ENCODE measurements around the gene GPT2. TPM values are rescaled to one million over a fixed set of nuclear protein-coding genes. Genes with fewer than 3 reads are reported as not detected.

Gene GPT2
- total RNA-seq, 1 donor from 2014 or later: 22.3 TPM

GRCh38 chr16:46908540-46909372, 24.6 kb downstream of the GPT2 start:
- Mint-ChIP-seq H3K4me3 (no peak overlapping the region), H3K36me3 (ENCODE audit: low read depth) (peaks cover 5% of the 10 kb centered on the region), H3K27ac (peak overlapping the region; percentile 34), H3K9me3 (no peaks in the 10 kb centered on the region), H3K27me3 (ENCODE audit: insufficient read depth) (no peaks in the 10 kb centered on the region), H3K4me1 (ENCODE audit: low read depth) (peaks cover 16% of the 10 kb centered on the region)
- intact Hi-C loops (cut with micrococcal nuclease): loop anchor here (1.0 to 2.0 kb wide), 4 partner anchors 54 to 235 kb away; partner anchors contain the start of genes C16orf87, ORC6 and VPS35
- peak; percentile 37 for DNase-seq (ENCODE audit: low spot score)

GRCh38 chr16:46911038-46911437, 26.9 kb downstream of the GPT2 start:
- Mint-ChIP-seq H3K4me3 (no peak overlapping the region), H3K4me1 (ENCODE audit: low read depth) (peaks cover 16% of the 10 kb centered on the region), H3K27me3 (ENCODE audit: insufficient read depth) (no peaks in the 10 kb centered on the region), H3K27ac (peak overlapping the region; percentile 72), H3K36me3 (ENCODE audit: low read depth) (peaks cover 10% of the 10 kb centered on the region), H3K9me3 (no peaks in the 10 kb centered on the region)
- intact Hi-C loops (cut with micrococcal nuclease): loop anchor here (1.0 kb wide), 1 partner anchor 27 kb away; the partner anchor contains the start of gene GPT2
- DNase-seq (ENCODE audit: low spot score): no peak

DNA sequence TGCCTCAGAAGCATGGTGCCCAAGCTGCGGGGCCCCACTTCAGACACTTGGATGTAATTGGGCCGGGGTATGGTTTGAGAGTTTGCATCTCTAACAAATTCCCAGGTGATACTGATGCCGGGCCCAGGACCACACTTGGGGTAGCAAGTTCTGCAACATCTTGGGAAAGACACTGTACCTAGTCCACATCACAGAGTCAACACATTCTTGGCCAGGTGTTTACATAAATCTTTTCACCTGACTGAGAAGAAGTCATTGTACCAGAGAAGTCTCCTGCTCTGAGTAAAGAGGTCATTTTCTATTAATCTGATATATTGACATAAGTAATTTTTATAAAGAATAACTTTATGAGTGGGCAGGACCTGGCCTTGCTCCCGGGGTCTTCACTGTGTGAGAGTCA, 27.5 kb downstream of the GPT2 start:
- no peaks in the 10 kb centered on the region for H3K27me3 Mint-ChIP-seq (ENCODE audit: insufficient read depth)
- peaks cover 10% of the 10 kb centered on the region for H3K36me3 Mint-ChIP-seq (ENCODE audit: low read depth)
- no peak for DNase-seq (ENCODE audit: low spot score)
- H3K27ac Mint-ChIP-seq: no peak overlapping the region
- intact Hi-C loops (cut with micrococcal nuclease): loop anchor here (1.0 kb wide), 1 partner anchor 27 kb away; the partner anchor contains the start of gene GPT2
- H3K4me3 Mint-ChIP-seq: no peak overlapping the region
- H3K9me3 Mint-ChIP-seq: no peaks in the 10 kb centered on the region
- H3K4me1 Mint-ChIP-seq (ENCODE audit: low read depth): peaks cover 16% of the 10 kb centered on the region

DNA sequence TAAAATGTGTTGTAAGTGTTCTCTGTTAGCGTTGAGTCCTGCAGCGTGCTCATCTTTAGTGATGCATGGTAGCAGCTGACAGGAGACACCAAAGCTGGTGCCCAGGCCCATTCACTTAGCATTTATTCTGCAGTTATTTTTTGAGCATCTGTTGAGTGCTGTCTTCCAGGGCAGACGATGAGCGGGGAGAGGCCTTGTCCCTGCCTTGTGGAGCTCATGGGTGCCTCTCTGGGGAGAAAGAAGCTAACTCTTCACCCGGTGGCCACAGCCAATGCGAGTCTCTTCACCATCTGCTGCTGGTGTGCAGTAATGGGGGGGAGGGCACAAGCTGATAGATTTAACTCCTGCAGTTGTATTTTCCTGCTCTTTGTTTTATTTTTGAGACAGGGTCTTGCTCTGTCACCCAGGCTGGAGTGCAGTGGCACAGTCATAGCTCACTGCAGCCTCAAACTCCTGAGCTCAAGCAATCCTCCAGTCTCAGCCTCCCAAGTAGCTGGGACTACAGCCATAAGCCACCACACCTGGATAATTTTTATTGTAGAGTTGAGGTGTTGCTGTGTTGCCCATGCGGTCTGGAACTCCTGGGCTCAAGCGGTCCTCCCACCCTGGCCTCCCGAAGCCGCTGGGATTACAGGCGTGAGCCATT, 30.5 kb downstream of the GPT2 start:
- intact Hi-C loops (cut with micrococcal nuclease): no loop called here
- no peak overlapping the region for H3K27ac Mint-ChIP-seq
- peaks cover 8% of the 10 kb centered on the region for H3K4me1 Mint-ChIP-seq (ENCODE audit: low read depth)
- peaks cover 14% of the 10 kb centered on the region for H3K36me3 Mint-ChIP-seq (ENCODE audit: low read depth)
- no peak overlapping the region for H3K4me3 Mint-ChIP-seq
- DNase-seq (ENCODE audit: low spot score): no peak
- H3K27me3 Mint-ChIP-seq (ENCODE audit: insufficient read depth): no peaks in the 10 kb centered on the region
- no peaks in the 10 kb centered on the region for H3K9me3 Mint-ChIP-seq

DNA sequence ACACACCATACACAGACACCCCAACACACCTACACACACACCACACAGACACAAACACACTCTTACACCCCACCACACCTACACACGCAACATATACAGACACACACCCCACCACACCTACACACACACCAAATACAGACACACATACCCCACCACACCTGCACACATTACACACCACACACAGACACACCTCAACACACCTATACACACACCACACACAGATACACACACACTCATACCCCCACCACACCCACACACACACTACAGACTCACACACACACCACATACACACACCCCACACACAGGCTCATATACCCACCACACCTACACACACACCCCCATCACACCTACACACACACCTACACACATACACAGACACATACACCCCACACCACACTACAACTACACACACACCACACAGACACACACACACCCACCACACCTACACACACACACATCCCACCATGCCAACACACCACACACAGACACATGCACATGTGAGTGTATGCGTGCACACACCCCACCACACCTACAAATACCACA, 31.4 kb downstream of the GPT2 start:
- Mint-ChIP-seq H3K4me3 (no peak overlapping the region), H3K36me3 (ENCODE audit: low read depth) (peaks cover 14% of the 10 kb centered on the region), H3K9me3 (no peaks in the 10 kb centered on the region), H3K4me1 (ENCODE audit: low read depth) (peaks cover 8% of the 10 kb centered on the region), H3K27me3 (ENCODE audit: insufficient read depth) (no peaks in the 10 kb centered on the region), H3K27ac (peak overlapping the region; percentile 1)
- no peak for DNase-seq (ENCODE audit: low spot score)
- intact Hi-C loops (cut with micrococcal nuclease): no loop called here

DNA sequence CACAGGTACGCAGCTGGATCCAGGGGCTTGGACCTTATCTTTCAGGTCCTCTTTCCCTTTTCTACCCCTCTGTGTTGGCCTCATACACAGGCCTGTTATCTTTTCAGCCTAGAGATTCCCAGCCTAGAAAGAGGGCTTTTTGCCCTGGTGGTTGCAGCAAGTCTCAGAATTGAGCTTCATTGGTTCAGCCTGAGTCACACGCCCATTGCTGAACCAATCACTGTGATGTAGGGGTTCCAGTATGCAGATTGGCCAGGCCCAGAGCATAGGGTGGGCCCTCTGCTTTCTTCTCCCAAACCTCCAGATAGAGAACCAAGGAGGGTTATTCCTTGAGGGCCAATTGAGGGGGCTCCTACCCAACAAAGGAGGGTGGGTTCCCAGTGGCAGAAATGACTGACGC, 32.8 kb downstream of the GPT2 start:
- DNase-seq (ENCODE audit: low spot score): no peak
- Mint-ChIP-seq H3K4me1 (ENCODE audit: low read depth) (no peaks in the 10 kb centered on the region), H3K36me3 (ENCODE audit: low read depth) (peaks cover 12% of the 10 kb centered on the region), H3K27me3 (ENCODE audit: insufficient read depth) (no peaks in the 10 kb centered on the region), H3K4me3 (no peak overlapping the region), H3K9me3 (no peaks in the 10 kb centered on the region), H3K27ac (no peak overlapping the region)
- intact Hi-C loops (cut with micrococcal nuclease): no loop called here

- H3K4me1 Mint-ChIP-seq (ENCODE audit: low read depth): no peaks in the 10 kb centered on the region
- intact Hi-C loops (cut with micrococcal nuclease): no loop called here
Measured at GRCh38 chr16:46918400-46918799, 34.2 kb downstream of the GPT2 start.

GRCh38 chr16:46918905-46919792, 35.0 kb downstream of the GPT2 start:
- intact Hi-C loops (cut with micrococcal nuclease): no loop called here

More at GRCh38 chr16:46918400-46918799, 34.2 kb downstream of the GPT2 start:
- DNase-seq (ENCODE audit: low spot score): no peak
- Mint-ChIP-seq H3K36me3 (ENCODE audit: low read depth) (peaks cover 13% of the 10 kb centered on the region), H3K4me3 (no peak overlapping the region), H3K27me3 (ENCODE audit: insufficient read depth) (no peaks in the 10 kb centered on the region), H3K27ac (no peak overlapping the region), H3K9me3 (no peaks in the 10 kb centered on the region)

DNA sequence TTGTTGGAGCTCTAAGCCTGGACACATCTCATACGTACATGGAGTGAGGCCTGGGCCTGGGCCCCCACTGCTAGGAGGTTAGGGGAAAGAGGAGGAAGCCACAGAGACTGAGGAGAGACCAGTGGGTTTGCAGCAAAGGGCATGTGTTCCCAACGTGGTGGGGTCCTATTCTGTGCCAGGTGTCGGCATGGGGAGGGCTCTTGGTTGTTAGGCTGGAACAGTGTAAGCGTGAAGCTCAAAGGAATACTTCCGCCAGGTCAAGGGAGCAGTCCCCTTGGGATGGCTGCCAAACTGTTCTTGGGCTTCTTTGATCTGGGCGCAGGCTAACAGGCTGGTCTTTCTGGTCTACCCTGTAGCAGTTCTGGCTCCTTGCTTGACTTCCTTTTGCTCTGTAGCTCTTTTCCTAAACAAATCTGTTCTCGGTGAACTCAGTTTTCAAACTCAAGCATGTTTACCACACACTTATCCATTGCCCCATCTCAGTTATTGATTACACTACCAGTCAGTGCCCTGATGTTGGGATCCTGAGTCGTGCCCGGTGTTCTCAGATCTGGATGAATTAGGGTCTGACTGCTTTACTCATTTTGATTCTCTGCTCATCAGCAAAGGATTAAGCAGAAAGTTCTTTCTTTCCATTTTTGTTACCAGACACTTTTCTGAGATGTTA, 36.4 kb downstream of the GPT2 start:
- no peak overlapping the region for H3K27ac Mint-ChIP-seq
- no peaks in the 10 kb centered on the region for H3K9me3 Mint-ChIP-seq
- H3K4me3 Mint-ChIP-seq: no peak overlapping the region
- no peaks in the 10 kb centered on the region for H3K4me1 Mint-ChIP-seq (ENCODE audit: low read depth)
- no peak for DNase-seq (ENCODE audit: low spot score)
- no peaks in the 10 kb centered on the region for H3K27me3 Mint-ChIP-seq (ENCODE audit: insufficient read depth)
- peaks cover 11% of the 10 kb centered on the region for H3K36me3 Mint-ChIP-seq (ENCODE audit: low read depth)
- intact Hi-C loops (cut with micrococcal nuclease): no loop called here

More at GRCh38 chr16:46918905-46919792, 35.0 kb downstream of the GPT2 start:
- Mint-ChIP-seq H3K4me3 (no peak overlapping the region), H3K4me1 (ENCODE audit: low read depth) (no peaks in the 10 kb centered on the region), H3K27ac (no peak overlapping the region), H3K27me3 (ENCODE audit: insufficient read depth) (no peaks in the 10 kb centered on the region), H3K36me3 (ENCODE audit: low read depth) (peaks cover 15% of the 10 kb centered on the region), H3K9me3 (no peaks in the 10 kb centered on the region)
- no peak for DNase-seq (ENCODE audit: low spot score)

DNA sequence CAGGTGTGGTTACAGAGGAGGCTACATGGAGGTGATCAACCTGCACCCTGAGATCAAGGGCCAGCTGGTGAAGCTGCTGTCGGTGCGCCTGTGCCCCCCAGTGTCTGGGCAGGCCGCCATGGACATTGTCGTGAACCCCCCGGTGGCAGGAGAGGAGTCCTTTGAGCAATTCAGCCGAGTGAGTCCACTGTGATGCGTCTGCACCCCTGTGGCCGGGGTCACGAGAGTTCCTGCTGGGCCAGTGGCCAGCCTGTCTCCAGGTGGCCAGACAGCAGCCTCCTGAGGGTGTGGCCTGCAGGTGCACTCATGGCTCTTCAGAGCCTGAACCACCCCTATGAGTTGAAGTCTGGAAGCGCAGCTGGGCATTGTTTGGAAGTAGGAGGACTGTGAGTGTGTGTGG, 38.1 kb downstream of the GPT2 start:
- no peak for DNase-seq (ENCODE audit: low spot score)

GRCh38 chr16:46923513-46924295, 39.5 kb downstream of the GPT2 start:
- Mint-ChIP-seq H3K27ac (no peak overlapping the region), H3K27me3 (ENCODE audit: insufficient read depth) (no peaks in the 10 kb centered on the region), H3K4me3 (no peak overlapping the region), H3K4me1 (ENCODE audit: low read depth) (peaks cover 7% of the 10 kb centered on the region), H3K36me3 (ENCODE audit: low read depth) (peaks cover 11% of the 10 kb centered on the region), H3K9me3 (no peaks in the 10 kb centered on the region)
- no peak for DNase-seq (ENCODE audit: low spot score)
- intact Hi-C loops (cut with micrococcal nuclease): no loop called here

More for the DNA sequence above, 38.1 kb downstream of the GPT2 start:
- Mint-ChIP-seq H3K4me1 (ENCODE audit: low read depth) (no peaks in the 10 kb centered on the region), H3K27ac (peak overlapping the region; percentile 53), H3K9me3 (no peaks in the 10 kb centered on the region), H3K27me3 (ENCODE audit: insufficient read depth) (no peaks in the 10 kb centered on the region), H3K36me3 (ENCODE audit: low read depth) (peaks cover 9% of the 10 kb centered on the region), H3K4me3 (no peak overlapping the region)
- intact Hi-C loops (cut with micrococcal nuclease): no loop called here
